Fibroblast of skin of left biceps (primary cell): ENCODE measurements around the gene AKAP13.
"Not testable (repeated sequence)": the region's sequence is repeated elsewhere in the genome, so short reads cannot be mapped to it uniquely, and the experiment has no call there.

ENCODE experiments used
- DNase-seq, 2 experiments: peaks; one replicate each; pipeline ENCODE4 v3.0.0-alpha.2; 2013; ENCODE audit warnings: low read depth in 2 of 2

Gene AKAP13

DNA sequence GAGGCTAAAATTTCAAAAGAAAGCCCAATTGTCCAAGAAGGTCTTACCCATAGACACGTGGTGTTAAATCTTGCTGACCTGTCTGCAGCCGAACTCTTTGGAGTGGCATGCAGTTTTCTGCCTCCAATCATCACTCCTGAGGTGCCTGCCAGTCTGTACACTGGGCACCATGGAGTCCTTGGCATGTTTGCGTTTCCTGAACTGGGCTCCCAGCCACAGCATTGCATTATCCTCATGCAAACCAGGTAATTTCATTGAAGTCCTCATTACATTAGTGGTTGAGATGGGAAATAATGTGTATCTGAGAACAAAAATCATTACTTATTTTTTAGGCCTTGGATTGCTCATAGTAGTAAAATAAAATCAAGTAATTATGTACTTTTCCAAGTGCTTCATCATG, 152.3 kb downstream of the AKAP13 start:
- DNase-seq = no peak

- no peak for DNase-seq
These were observed 153.6 kb downstream of the AKAP13 start for GRCh38 chr15:85534031-85534430.

- DNase-seq = not testable (repeated sequence)
These were observed 155.3 kb downstream of the AKAP13 start for GRCh38 chr15:85535533-85536330.

DNA sequence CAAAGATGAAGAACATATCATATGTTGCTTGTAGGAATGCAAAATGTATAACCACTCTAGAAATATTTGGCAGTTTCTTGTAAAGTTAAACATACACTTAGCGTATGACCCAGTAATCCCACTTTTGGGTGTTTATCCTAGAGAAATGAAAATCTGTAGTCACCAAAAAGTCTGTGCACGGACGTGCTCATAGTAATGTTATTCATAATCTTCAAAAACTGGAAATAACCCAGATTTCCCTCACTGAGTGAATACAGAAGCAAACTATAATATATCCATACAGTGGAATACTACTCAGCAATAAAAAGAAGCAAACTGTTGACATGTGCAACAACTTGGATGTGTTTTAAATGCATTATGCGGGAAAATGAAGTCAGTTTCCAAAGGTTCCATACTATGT, 155.9 kb downstream of the AKAP13 start:
- DNase-seq = no peak

DNA sequence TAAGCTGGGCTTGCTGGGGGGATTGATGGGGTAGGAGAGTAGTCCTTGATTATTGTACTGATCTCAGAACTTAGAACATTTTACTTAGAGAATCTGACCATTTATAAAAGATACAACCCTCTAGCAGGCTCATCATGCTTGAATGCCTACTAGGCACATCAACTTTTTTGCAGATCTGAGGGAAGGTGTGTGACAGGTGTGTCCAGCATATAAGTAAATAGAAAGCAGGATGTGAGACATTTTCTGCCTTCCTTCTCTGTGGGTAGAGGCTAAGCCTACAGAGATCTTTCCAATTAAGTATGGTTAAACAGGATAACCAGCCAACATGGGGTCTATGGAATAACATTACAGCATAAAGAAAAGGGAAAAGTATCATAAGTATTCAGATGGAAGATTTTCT, 159.1 kb downstream of the AKAP13 start:
- no peak for DNase-seq

DNA sequence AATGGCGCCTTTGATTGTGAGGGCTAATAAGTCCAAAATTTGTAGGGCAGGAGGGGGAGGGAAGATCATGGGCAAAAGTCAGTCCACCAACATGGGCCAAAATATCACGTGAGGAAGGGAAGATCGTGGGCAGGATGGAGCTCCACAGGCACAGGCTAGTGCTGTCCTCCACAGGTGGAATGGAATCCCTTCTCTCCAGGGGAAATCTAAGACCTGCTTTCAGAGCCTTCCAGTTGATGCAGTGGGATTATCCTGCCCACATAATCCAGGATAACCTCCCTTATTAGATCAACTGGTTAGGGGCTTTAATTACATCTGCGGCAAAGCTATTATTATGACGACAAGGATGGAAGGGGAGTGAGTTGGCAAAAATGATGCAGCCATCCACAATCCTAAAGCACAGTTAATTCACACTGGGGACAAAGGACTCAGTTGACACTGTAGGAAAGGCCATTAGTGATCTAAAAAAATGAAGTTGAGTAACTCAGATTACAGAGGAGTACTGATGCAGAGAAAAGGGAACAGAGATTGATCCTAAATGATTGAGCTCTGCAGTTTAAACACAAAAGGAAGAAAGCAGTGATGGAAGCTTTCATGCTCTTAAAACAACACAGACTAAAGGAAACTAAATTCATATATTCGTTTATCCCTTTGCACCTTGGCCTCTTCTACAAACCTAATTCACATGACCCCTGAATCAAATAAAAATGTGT, 159.8 kb downstream of the AKAP13 start:
- no peak for DNase-seq

DNA sequence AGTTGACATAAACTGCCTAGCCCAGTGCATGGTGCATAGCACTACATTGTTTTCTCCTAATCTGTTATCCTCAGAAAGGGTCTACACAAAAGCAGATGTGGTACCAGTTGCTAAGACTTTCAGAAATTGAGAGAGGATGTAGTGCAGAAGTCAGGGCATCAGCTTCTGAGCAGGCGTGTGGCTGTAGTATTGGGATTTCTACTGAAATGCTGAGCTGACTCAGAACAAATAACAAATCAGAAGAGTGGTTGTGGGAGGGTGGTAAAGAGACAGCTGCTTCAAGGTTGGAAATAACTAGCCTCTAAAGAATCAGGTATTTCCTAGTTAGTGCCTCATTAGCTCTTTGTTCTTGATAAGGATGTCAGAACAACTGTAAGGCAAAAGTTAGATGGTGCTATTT, 161.3 kb downstream of the AKAP13 start:
- no peak for DNase-seq

GRCh38 chr15:85542488-85542887, 162.1 kb downstream of the AKAP13 start:
- no peak for DNase-seq

GRCh38 chr15:85542895-85543331, 162.5 kb downstream of the AKAP13 start:
- no peak for DNase-seq

DNA sequence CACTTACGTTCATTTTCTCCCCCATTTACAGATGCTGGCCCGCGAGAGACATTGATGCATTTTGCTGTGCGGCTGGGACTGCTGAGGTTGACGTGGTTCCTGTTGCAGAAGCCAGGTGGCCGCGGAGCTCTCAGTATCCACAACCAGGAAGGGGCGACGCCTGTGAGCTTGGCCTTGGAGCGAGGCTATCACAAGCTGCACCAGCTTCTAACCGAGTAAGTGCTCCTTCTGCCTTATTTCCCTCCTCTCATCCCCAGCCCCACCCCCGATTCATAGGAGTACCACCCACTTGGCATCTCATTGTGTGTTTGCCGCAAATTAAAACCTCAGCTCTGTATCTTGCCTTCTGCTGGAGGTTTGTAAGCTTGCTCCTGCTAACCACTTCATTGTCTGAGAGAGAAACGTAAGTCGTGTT, 163.3 kb downstream of the AKAP13 start:
- DNase-seq = no peak

- no peak for DNase-seq
These were observed 164.8 kb downstream of the AKAP13 start for GRCh38 chr15:85545185-85545584.

DNA sequence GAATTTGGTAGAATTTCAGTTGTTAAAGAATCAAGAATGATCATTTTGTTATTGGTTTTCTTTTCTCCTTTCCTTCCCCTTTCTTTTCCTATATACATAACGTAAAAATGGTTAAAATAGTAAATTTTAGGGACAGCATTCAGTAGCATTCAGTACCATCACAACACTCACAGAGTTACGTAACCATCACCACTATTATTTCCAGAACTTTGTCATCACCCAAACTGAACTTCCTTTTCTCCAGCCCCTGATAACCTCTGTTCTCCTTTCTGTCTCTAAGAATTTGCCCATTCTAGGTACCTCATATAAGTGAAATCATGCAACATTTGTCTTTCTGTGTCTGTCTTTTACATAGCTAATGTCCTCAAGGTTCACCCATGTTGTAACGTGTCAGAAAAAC, 165.3 kb downstream of the AKAP13 start:
- DNase-seq = no peak

GRCh38 chr15:85547386-85547785, 167.0 kb downstream of the AKAP13 start:
- DNase-seq = no peak

- DNase-seq = no peak
These were observed 169.9 kb downstream of the AKAP13 start for GRCh38 chr15:85550283-85550682.

DNA sequence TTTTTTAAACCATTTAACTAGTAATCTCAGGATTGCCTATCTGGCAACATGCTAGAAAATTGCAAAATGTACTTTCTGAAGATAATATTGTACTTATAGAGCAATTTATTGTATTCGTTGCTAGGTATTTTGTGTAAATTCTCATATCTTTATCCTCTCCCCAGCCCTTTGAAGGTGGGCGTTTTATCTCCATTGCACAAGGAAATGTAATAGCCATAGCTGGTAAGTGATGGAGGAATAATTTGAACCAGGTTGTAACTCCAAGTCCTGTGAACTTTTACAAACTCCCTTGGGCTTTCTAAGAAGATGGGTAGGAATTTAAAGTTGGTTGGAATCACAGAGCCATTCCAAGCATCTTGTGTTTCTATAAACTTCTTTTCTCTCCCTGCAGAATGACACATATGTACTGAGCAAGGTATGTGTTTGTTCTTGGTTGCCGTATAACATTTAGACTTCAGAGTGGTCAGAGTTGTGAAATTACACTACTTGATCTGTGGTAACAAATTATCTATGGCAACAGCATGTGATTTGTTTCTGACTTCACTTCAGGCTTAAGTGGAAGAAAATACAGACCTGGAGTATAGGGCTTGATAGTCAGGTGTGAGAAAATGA, 170.9 kb downstream of the AKAP13 start:
- DNase-seq = no peak

GRCh38 chr15:85554852-85555521, 174.6 kb downstream of the AKAP13 start:
- no peak for DNase-seq

GRCh38 chr15:85555875-85556617, 175.6 kb downstream of the AKAP13 start:
- no peak for DNase-seq

GRCh38 chr15:85556618-85556895, 176.2 kb downstream of the AKAP13 start:
- DNase-seq = no peak

- no peak for DNase-seq
These were observed 177.0 kb downstream of the AKAP13 start for GRCh38 chr15:85557385-85557784.

GRCh38 chr15:85558848-85559247, 178.4 kb downstream of the AKAP13 start:
- no peak for DNase-seq

DNA sequence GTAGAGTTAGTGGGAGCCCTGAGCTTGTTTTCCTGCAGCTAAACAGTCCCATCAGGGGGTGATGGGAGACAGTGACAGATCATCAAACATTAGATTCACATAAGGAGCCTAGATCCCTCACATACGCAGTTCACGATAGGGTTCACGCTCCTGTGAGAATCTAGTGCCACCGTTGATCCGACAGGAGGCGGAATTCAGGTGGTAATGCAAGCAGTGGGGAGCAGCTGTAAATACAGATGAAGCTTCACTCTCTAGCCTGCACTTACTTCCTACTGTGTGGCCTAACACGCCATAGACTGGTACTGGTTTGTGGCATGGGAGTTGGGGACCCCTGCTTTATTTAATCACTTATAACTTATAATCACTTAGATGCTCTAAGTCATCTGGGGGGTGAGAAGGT, 179.1 kb downstream of the AKAP13 start:
- no peak for DNase-seq

DNA sequence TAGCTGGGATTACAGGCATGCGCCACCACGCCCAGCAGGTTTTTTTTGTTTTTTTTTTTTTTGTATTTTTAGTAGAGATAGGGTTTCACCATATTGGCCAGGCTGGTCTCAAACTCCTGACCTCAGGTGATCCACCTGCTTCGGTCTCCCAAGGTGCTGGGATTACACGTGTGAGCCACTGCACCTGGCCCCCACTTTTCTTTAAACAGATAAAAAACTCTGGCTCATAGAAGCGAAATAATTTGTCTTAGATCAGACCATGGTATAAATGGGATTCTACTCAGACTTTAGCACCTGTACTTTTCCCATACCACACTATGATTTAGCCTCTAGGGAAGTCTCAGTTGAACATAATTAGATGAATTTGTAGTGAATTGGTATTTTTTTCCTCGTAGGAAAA, 182.4 kb downstream of the AKAP13 start:
- DNase-seq = no peak
